ENCODE data around the gene PLEKHO1.
"Not testable (repeated sequence)": the region's sequence is repeated elsewhere in the genome, so short reads cannot be mapped to it uniquely, and the experiment has no call there.

The PLEKHO1 gene

GRCh38 chr1:150149271-150150132, at the start of gene PLEKHO1:
PLEKHO1 (plus strand) TSS chr1:150149916; CDS start chr1:150150258, 342 bp downstream.
- DNase-seq: peak; percentile 83

- no peak for DNase-seq
Observed at GRCh38 chr1:150102986-150103385, 46.7 kb upstream of the PLEKHO1 start.

- DNase-seq: no peak
Observed at GRCh38 chr1:150106341-150106740, 43.4 kb upstream of the PLEKHO1 start.

GRCh38 chr1:150109586-150109985, 40.1 kb upstream of the PLEKHO1 start:
- DNase-seq: no peak

GRCh38 chr1:150110116-150110515, 39.6 kb upstream of the PLEKHO1 start:
- DNase-seq: no peak

GRCh38 chr1:150111670-150112069, 38.0 kb upstream of the PLEKHO1 start:
- DNase-seq: no peak

- no peak for DNase-seq
Observed at GRCh38 chr1:150115121-150115520, 34.6 kb upstream of the PLEKHO1 start.

GRCh38 chr1:150118716-150119115, 31.0 kb upstream of the PLEKHO1 start:
- no peak for DNase-seq

GRCh38 chr1:150121236-150121862, 28.4 kb upstream of the PLEKHO1 start:
- no peak for DNase-seq

- no peak for DNase-seq
Observed at GRCh38 chr1:150126811-150127210, 22.9 kb upstream of the PLEKHO1 start.

- no peak for DNase-seq
Observed at GRCh38 chr1:150127464-150127863, 22.3 kb upstream of the PLEKHO1 start.

- DNase-seq: no peak
Observed at GRCh38 chr1:150127868-150128267, 21.8 kb upstream of the PLEKHO1 start.

GRCh38 chr1:150132372-150132771, 17.3 kb upstream of the PLEKHO1 start:
- no peak for DNase-seq

- DNase-seq: no peak
Observed at GRCh38 chr1:150134537-150134936, 15.2 kb upstream of the PLEKHO1 start.

- DNase-seq: not testable (repeated sequence)
Observed at GRCh38 chr1:150135400-150135799, 14.3 kb upstream of the PLEKHO1 start.

- DNase-seq: no peak
Observed at GRCh38 chr1:150138044-150138443, 11.7 kb upstream of the PLEKHO1 start.

- DNase-seq: no peak
Observed at GRCh38 chr1:150141452-150141851, 8.3 kb upstream of the PLEKHO1 start.

- no peak for DNase-seq
Observed at GRCh38 chr1:150142083-150142482, 7.6 kb upstream of the PLEKHO1 start.

- DNase-seq: no peak
Observed at GRCh38 chr1:150144606-150145005, 5.1 kb upstream of the PLEKHO1 start.

- not testable (repeated sequence) for DNase-seq
Observed at GRCh38 chr1:150146016-150146415, 3.7 kb upstream of the PLEKHO1 start.

GRCh38 chr1:150146849-150147542, 2.7 kb upstream of the PLEKHO1 start:
- DNase-seq: no peak

- no peak for DNase-seq
Observed at GRCh38 chr1:150148837-150149270, 862 bp upstream of the PLEKHO1 start.

Measured in CD4-positive, alpha-beta T cell treated with Interferon gamma for 1 hour (primary cell).